ENCODE results near the gene MYH6. TPM values are rescaled to one million over a fixed set of nuclear protein-coding genes. Genes with fewer than 3 reads are reported as not detected.

The MYH6 gene
- total RNA-seq, 2 donors from 2014 or later: 1.6 TPM; not detected in 1

GRCh38 chr14:23344481-23344880, 63.6 kb downstream of the MYH6 start:
- DNase-seq: no peak
- Histone ChIP-seq H3K27me3 (no peaks in the 10 kb centered on the region), H3K4me1 (no peaks in the 10 kb centered on the region), H3K27ac (no peak overlapping the region), H3K9ac (ENCODE audit: low read depth in 2 of 2, low read length in 2 of 2) (no peak overlapping the region), H3K4me3 (no peak overlapping the region), H3K9me3 (no peaks in the 10 kb centered on the region), H3K36me3 (no peaks in the 10 kb centered on the region)
- TF ChIP-seq, protein P1, sequence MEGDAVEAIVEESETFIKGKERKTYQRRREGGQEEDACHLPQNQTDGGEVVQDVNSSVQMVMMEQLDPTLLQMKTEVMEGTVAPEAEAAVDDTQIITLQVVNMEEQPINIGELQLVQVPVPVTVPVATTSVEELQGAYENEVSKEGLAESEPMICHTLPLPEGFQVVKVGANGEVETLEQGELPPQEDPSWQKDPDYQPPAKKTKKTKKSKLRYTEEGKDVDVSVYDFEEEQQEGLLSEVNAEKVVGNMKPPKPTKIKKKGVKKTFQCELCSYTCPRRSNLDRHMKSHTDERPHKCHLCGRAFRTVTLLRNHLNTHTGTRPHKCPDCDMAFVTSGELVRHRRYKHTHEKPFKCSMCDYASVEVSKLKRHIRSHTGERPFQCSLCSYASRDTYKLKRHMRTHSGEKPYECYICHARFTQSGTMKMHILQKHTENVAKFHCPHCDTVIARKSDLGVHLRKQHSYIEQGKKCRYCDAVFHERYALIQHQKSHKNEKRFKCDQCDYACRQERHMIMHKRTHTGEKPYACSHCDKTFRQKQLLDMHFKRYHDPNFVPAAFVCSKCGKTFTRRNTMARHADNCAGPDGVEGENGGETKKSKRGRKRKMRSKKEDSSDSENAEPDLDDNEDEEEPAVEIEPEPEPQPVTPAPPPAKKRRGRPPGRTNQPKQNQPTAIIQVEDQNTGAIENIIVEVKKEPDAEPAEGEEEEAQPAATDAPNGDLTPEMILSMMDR (IDR thresholded peaks at IDR 0.05): no peak
- intact Hi-C loops (cut with DNase I): no loop called here

GRCh38 chr14:23339506-23340268, 68.4 kb downstream of the MYH6 start:
- Histone ChIP-seq H3K4me3 (no peak overlapping the region), H3K27me3 (no peaks in the 10 kb centered on the region), H3K9ac (ENCODE audit: low read depth in 2 of 2, low read length in 2 of 2) (no peak overlapping the region), H3K4me1 (no peaks in the 10 kb centered on the region), H3K9me3 (no peaks in the 10 kb centered on the region), H3K27ac (no peak overlapping the region), H3K36me3 (no peaks in the 10 kb centered on the region)
- intact Hi-C loops (cut with DNase I): no loop called here
- TF ChIP-seq, protein P1 (IDR thresholded peaks at IDR 0.05): no peak
- no peak for DNase-seq

- no peaks in the 10 kb centered on the region for H3K27me3 ChIP-seq
- DNase-seq: peak; percentile 3
- intact Hi-C loops (cut with DNase I): no loop called here
- H3K4me3 ChIP-seq: no peak overlapping the region
- no peaks in the 10 kb centered on the region for H3K9me3 ChIP-seq
- no peaks in the 10 kb centered on the region for H3K36me3 ChIP-seq
- no peak overlapping the region for H3K9ac ChIP-seq (ENCODE audit: low read depth in 2 of 2, low read length in 2 of 2)
- no peak overlapping the region for H3K27ac ChIP-seq
- TF ChIP-seq, protein P1 (IDR thresholded peaks at IDR 0.05): no peak
- no peaks in the 10 kb centered on the region for H3K4me1 ChIP-seq
Observed at GRCh38 chr14:23335623-23336022, 72.5 kb downstream of the MYH6 start.

Small RNA genes lying within 50 kb of the gene (microRNA-seq; reads per million reads assigned to microRNA genes)
- gene MIR208A (not detected), gene MIR208B (not detected)

Other genes starting within 250 kb of the MYH6 start
- 10 to 100 TPM; 21.5 to 23.8 TPM for gene SLC7A8, start 224.6 kb downstream of the MYH6 start, total RNA-seq
- gene RNF212B, start 170.3 kb downstream of the MYH6 start, total RNA-seq: not detected
- gene HOMEZ, start 122.1 kb downstream of the MYH6 start, total RNA-seq: 10 to 100 TPM; 16.5 to 21.9 TPM
- 10 to 100 TPM in 1 of 2 donors, 1 to 10 TPM in 1; 7.6 to 12.6 TPM for gene PPP1R3E, start 105.4 kb downstream of the MYH6 start, total RNA-seq
- 10 to 100 TPM; 26.2 to 42.7 TPM for gene BCL2L2, start 101.4 kb downstream of the MYH6 start, total RNA-seq
- gene PABPN1, start 86.8 kb downstream of the MYH6 start, total RNA-seq: 100 to 1,000 TPM; 122 to 197 TPM
- gene SLC22A17, start 55.4 kb downstream of the MYH6 start, total RNA-seq: 1 to 10 TPM; 3.9 to 6.7 TPM
- 1 to 10 TPM; 1.1 to 2.3 TPM for gene EFS, start 43.1 kb downstream of the MYH6 start, total RNA-seq
- not detected for gene IL25, start 35.5 kb downstream of the MYH6 start, total RNA-seq
- gene CMTM5, start 31.2 kb downstream of the MYH6 start, total RNA-seq: under 1 TPM; 0.40 to 0.66 TPM
- 1 to 10 TPM in 1 of 2 donors, not detected in 1; 1.2 TPM for gene MYH7, start 27.4 kb upstream of the MYH6 start, total RNA-seq
- 10 to 100 TPM; 21.4 to 27.6 TPM for gene NGDN, start 61.4 kb upstream of the MYH6 start, total RNA-seq
- 1 to 10 TPM; 1.8 to 2.0 TPM for gene ZFHX2, start 143.5 kb upstream of the MYH6 start, total RNA-seq
- gene THTPA, start 148.0 kb upstream of the MYH6 start, total RNA-seq: 10 to 100 TPM in 1 of 2 donors, 1 to 10 TPM in 1; 9.0 to 21.0 TPM
- gene AP1G2, start 159.5 kb upstream of the MYH6 start, total RNA-seq: 100 to 1,000 TPM; 154 to 214 TPM
- gene JPH4, start 170.5 kb upstream of the MYH6 start, total RNA-seq: under 1 TPM; 0.30 to 0.58 TPM
- gene DHRS2, start 228.1 kb upstream of the MYH6 start, total RNA-seq: 1 to 10 TPM in 1 of 2 donors, under 1 TPM in 1; 0.56 to 2.1 TPM